ENCODE data around the gene CLEC4C. TPM values are rescaled to one million over a fixed set of nuclear protein-coding genes. Genes with fewer than 3 reads are reported as not detected.
"Not testable (repeated sequence)": the region's sequence is repeated elsewhere in the genome, so short reads cannot be mapped to it uniquely, and the experiment has no call there.

The CLEC4C gene, protein sequence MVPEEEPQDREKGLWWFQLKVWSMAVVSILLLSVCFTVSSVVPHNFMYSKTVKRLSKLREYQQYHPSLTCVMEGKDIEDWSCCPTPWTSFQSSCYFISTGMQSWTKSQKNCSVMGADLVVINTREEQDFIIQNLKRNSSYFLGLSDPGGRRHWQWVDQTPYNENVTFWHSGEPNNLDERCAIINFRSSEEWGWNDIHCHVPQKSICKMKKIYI
- polyA plus RNA-seq (2013, experiment 1 of 4), result not detected
- not detected for polyA plus RNA-seq (2013, experiment 2 of 4)
- not detected for polyA plus RNA-seq (2013, experiment 3 of 4)
- not detected for polyA plus RNA-seq (2013, experiment 4 of 4)

DNA sequence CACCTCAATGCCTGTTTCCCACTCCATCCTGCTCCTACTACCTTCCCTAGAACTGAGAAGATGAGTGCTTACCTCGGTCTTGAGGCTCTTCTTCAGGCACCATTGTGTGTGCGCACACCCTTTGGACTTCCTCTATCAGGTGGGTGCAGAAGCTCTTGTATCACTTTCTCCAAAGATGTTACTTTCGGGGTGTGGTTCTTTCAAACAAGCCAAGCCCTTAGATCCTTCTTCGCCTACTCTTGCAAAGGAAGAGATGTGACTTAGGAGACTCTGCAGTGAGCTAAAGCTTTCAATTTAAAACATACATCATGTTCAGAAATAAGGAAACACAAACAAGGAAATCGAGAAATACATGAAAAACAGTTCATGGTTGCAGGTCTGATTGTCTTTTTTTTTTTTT lies at the start of gene CLEC4C:
Gene CLEC4C, minus strand, starts transcription at position 130 of the 400 bp plus-strand sequence. Its CDS starts 27 bp downstream, at position 103.
- H3K36me3 ChIP-seq (ENCODE audit: control insufficient read depth, insufficient read depth, low read length), result no peaks in the 10 kb centered on the region
- whole genome bisulfite sequencing, 2 experiments, result 88 to 90% methylated on average over 5 of the region's 5 CpGs
- no peaks in the 10 kb centered on the region for H3K4me1 ChIP-seq (ENCODE audit: control insufficient read depth, insufficient read depth, low read length)

GRCh38 chr12:7793211-7793610 lies 46.0 kb upstream of the CLEC4C start:
- H3K4me1 ChIP-seq (ENCODE audit: control insufficient read depth, insufficient read depth, low read length), result peaks cover 5% of the 10 kb centered on the region
- no peaks in the 10 kb centered on the region for H3K9me3 ChIP-seq (ENCODE audit: control insufficient read depth, low read length)
- no peaks in the 10 kb centered on the region for H3K36me3 ChIP-seq (ENCODE audit: control insufficient read depth, insufficient read depth, low read length)
- H3K4me3 ChIP-seq (ENCODE audit: insufficient read depth, low read depth, low read length), result no peak overlapping the region
- H3K27me3 ChIP-seq (ENCODE audit: control insufficient read depth, insufficient read depth, low read length, poor library complexity, severe bottlenecking), result peaks cover 15% of the 10 kb centered on the region
- no peak overlapping the region for H3K27ac ChIP-seq (ENCODE audit: insufficient read depth, low read depth, low read length, poor library complexity, severe bottlenecking)
- WGBS, 2 experiments, result 90 to 96% methylated on average over 1 to 2 of the region's 3 CpGs

More for the DNA sequence above, at the start of gene CLEC4C:
- Histone ChIP-seq H3K27me3 (ENCODE audit: control insufficient read depth, insufficient read depth, low read length, poor library complexity, severe bottlenecking) (no peaks in the 10 kb centered on the region), H3K4me3 (ENCODE audit: insufficient read depth, low read depth, low read length) (no peak within 1 kb of the TSS), H3K27ac (ENCODE audit: insufficient read depth, low read depth, low read length, poor library complexity, severe bottlenecking) (no peak within 1 kb of the TSS), H3K9me3 (ENCODE audit: control insufficient read depth, low read length) (no peaks in the 10 kb centered on the region)

- not testable (repeated sequence) for H3K9me3 ChIP-seq (ENCODE audit: control insufficient read depth, low read length); H3K4me3 ChIP-seq (ENCODE audit: insufficient read depth, low read depth, low read length); H3K36me3 ChIP-seq (ENCODE audit: control insufficient read depth, insufficient read depth, low read length); H3K27ac ChIP-seq (ENCODE audit: insufficient read depth, low read depth, low read length, poor library complexity, severe bottlenecking)
- Histone ChIP-seq H3K27me3 (ENCODE audit: control insufficient read depth, insufficient read depth, low read length, poor library complexity, severe bottlenecking) (peaks cover 27% of the 10 kb centered on the region), H3K4me1 (ENCODE audit: control insufficient read depth, insufficient read depth, low read length) (peaks cover 14% of the 10 kb centered on the region)
- 21 to 30% methylated on average over 11 to 13 of the region's 13 CpGs for WGBS, 2 experiments
These were observed 41.8 kb upstream of the CLEC4C start, which contains the start of gene NANOG for GRCh38 chr12:7788884-7789528. NANOG (plus strand) TSS chr12:7789402; CDS start chr12:7789615, 213 bp downstream.

DNA sequence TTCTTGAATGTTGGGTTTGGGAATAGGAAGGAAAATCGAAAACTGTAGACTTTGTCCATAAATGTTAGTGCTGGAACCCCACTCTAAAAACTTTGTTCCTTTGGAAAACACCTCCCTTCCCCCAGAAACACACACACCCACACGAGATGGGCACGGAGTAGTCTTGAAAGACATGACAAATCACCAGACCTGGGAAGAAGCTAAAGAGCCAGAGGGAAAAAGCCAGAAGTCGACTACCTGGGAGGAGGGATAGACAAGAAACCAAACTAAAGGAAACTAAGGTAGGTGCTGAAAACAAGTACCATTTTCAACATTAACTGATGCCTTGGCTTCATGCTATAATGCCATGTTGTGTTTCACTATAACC lies 41.1 kb upstream of the CLEC4C start:
- Histone ChIP-seq H3K27me3 (ENCODE audit: control insufficient read depth, insufficient read depth, low read length, poor library complexity, severe bottlenecking) (peaks cover 27% of the 10 kb centered on the region), H3K9me3 (ENCODE audit: control insufficient read depth, low read length) (no peaks in the 10 kb centered on the region), H3K4me1 (ENCODE audit: control insufficient read depth, insufficient read depth, low read length) (peaks cover 14% of the 10 kb centered on the region), H3K36me3 (ENCODE audit: control insufficient read depth, insufficient read depth, low read length) (no peaks in the 10 kb centered on the region), H3K4me3 (ENCODE audit: insufficient read depth, low read depth, low read length) (no peak overlapping the region), H3K27ac (ENCODE audit: insufficient read depth, low read depth, low read length, poor library complexity, severe bottlenecking) (no peak overlapping the region)
- WGBS, 2 experiments, result 13 to 21% methylated on average over 4 of the region's 4 CpGs

DNA sequence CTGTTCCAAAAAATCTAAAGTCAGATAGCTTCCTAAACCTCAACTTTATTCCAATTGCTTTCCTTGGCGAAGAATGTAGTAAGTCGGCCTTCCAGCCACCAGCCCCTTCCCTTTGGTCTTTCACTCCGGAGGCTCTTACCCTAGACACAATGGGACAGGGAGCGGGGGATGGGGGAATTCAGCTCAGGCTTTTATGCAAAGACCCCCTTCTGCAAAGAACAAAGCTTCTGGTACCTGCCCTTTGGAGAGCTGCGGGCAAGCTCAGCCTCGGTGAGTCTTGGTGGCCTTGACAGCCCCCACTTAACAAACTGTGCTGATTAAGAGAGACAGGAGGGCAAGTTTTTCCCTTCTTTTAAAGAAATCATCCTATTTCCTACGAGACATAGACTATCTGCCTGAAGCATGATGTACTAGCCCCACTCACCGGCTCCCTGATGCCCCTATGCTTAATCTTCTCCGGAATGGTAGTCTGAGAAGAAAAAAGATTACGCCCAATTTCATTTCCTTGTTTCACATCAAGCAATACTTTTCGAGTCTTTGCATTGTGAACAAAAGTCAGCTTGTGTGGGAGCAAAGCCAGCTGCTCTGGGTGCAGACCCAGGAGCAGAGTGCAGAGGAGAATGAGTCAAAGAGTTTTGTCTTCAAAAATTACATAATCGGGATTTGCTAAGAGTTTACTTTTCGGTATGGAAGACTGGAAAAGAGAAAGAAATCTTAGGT lies 40.6 kb upstream of the CLEC4C start:
- H3K36me3 ChIP-seq (ENCODE audit: control insufficient read depth, insufficient read depth, low read length), result no peaks in the 10 kb centered on the region
- peaks cover 14% of the 10 kb centered on the region for H3K4me1 ChIP-seq (ENCODE audit: control insufficient read depth, insufficient read depth, low read length)
- no peak overlapping the region for H3K27ac ChIP-seq (ENCODE audit: insufficient read depth, low read depth, low read length, poor library complexity, severe bottlenecking)
- H3K4me3 ChIP-seq (ENCODE audit: insufficient read depth, low read depth, low read length), result no peak overlapping the region
- H3K9me3 ChIP-seq (ENCODE audit: control insufficient read depth, low read length), result no peaks in the 10 kb centered on the region
- peaks cover 27% of the 10 kb centered on the region for H3K27me3 ChIP-seq (ENCODE audit: control insufficient read depth, insufficient read depth, low read length, poor library complexity, severe bottlenecking)
- 11 to 14% methylated on average over 13 of the region's 13 CpGs for WGBS, 2 experiments

DNA sequence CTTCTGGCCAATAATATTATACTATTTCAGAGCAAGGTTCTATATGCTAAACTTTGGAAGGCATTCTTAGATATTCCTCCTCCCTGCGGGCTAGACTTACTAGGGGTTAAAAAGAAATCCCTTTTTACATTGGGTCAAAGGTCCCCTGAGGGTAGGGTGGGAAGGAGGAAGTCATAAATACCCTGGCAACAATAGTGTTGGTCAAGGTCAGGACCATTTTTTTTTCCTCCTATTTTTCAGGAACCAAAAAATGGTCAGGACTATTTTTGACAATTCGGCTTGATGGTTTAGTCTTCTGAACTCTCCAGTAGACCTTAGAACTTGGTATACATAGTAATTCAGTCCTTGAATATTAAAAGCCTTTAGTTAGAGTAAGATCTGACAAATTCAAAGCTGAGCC lies 37.5 kb upstream of the CLEC4C start:
- H3K36me3 ChIP-seq (ENCODE audit: control insufficient read depth, insufficient read depth, low read length), result no peaks in the 10 kb centered on the region
- H3K9me3 ChIP-seq (ENCODE audit: control insufficient read depth, low read length), result no peaks in the 10 kb centered on the region
- H3K27me3 ChIP-seq (ENCODE audit: control insufficient read depth, insufficient read depth, low read length, poor library complexity, severe bottlenecking), result peaks cover 21% of the 10 kb centered on the region
- no peak overlapping the region for H3K4me3 ChIP-seq (ENCODE audit: insufficient read depth, low read depth, low read length)
- peaks cover 14% of the 10 kb centered on the region for H3K4me1 ChIP-seq (ENCODE audit: control insufficient read depth, insufficient read depth, low read length)
- 67 to 78% methylated on average over 1 to 2 of the region's 2 CpGs for WGBS, 2 experiments
- H3K27ac ChIP-seq (ENCODE audit: insufficient read depth, low read depth, low read length, poor library complexity, severe bottlenecking), result no peak overlapping the region

DNA sequence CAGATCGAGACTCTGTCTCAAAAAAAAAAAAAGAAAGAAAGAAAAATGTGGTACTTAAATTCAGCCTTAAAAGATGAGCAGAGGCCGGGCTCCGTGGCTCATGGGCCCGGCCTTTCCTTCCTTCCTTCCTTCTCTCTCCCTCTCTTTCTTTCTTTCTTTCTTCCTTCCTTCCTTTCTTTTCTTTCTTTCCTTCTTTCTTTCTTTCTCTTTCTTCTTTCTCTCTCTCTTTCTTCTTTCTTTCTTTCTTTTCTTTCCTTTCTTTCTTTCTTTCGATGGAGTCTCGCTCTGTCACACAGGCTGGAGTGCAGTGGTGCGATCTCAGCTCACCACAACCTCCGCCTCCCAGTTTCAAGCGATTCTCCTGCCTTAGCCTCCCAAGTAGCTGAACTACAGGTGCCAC lies 36.3 kb upstream of the CLEC4C start:
- Histone ChIP-seq H3K27me3 (ENCODE audit: control insufficient read depth, insufficient read depth, low read length, poor library complexity, severe bottlenecking) (peaks cover 14% of the 10 kb centered on the region), H3K4me1 (ENCODE audit: control insufficient read depth, insufficient read depth, low read length) (peaks cover 14% of the 10 kb centered on the region)
- H3K27ac ChIP-seq (ENCODE audit: insufficient read depth, low read depth, low read length, poor library complexity, severe bottlenecking); H3K36me3 ChIP-seq (ENCODE audit: control insufficient read depth, insufficient read depth, low read length); H3K4me3 ChIP-seq (ENCODE audit: insufficient read depth, low read depth, low read length); H3K9me3 ChIP-seq (ENCODE audit: control insufficient read depth, low read length): not testable (repeated sequence)
- WGBS, 2 experiments, result 83 to 85% methylated on average over 9 of the region's 9 CpGs

- Histone ChIP-seq H3K9me3 (ENCODE audit: control insufficient read depth, low read length) (no peaks in the 10 kb centered on the region), H3K36me3 (ENCODE audit: control insufficient read depth, insufficient read depth, low read length) (no peaks in the 10 kb centered on the region), H3K27me3 (ENCODE audit: control insufficient read depth, insufficient read depth, low read length, poor library complexity, severe bottlenecking) (peaks cover under 1% of the 10 kb centered on the region), H3K4me1 (ENCODE audit: control insufficient read depth, insufficient read depth, low read length) (no peaks in the 10 kb centered on the region), H3K27ac (ENCODE audit: insufficient read depth, low read depth, low read length, poor library complexity, severe bottlenecking) (no peak overlapping the region), H3K4me3 (ENCODE audit: insufficient read depth, low read depth, low read length) (no peak overlapping the region)
- WGBS, 2 experiments, result 91% methylated on average over 6 of the region's 6 CpGs
These were observed 34.9 kb upstream of the CLEC4C start for GRCh38 chr12:7782055-7782454.

DNA sequence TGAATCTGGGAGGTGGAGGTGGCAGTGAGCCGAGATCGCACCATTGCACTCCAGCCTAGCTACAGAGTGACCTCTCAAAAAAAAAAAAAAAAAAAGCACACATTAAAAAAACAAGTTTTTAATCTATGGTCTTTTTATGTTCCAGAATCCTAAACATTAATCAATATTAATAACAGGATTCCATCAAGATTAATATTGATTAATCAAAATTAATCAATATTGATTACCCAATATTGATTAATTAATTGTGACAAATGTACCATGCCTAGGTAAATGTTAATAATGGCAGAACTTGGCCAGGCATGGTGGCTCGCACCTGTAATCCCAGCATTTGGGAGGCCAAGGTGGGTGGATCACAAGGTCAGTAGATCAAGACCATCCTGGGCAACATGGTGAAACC lies 34.1 kb upstream of the CLEC4C start:
- 74 to 84% methylated on average over 3 of the region's 3 CpGs for WGBS, 2 experiments
- Histone ChIP-seq H3K27ac (ENCODE audit: insufficient read depth, low read depth, low read length, poor library complexity, severe bottlenecking) (no peak overlapping the region), H3K36me3 (ENCODE audit: control insufficient read depth, insufficient read depth, low read length) (no peaks in the 10 kb centered on the region), H3K4me3 (ENCODE audit: insufficient read depth, low read depth, low read length) (no peak overlapping the region), H3K4me1 (ENCODE audit: control insufficient read depth, insufficient read depth, low read length) (no peaks in the 10 kb centered on the region), H3K9me3 (ENCODE audit: control insufficient read depth, low read length) (no peaks in the 10 kb centered on the region), H3K27me3 (ENCODE audit: control insufficient read depth, insufficient read depth, low read length, poor library complexity, severe bottlenecking) (no peaks in the 10 kb centered on the region)

DNA sequence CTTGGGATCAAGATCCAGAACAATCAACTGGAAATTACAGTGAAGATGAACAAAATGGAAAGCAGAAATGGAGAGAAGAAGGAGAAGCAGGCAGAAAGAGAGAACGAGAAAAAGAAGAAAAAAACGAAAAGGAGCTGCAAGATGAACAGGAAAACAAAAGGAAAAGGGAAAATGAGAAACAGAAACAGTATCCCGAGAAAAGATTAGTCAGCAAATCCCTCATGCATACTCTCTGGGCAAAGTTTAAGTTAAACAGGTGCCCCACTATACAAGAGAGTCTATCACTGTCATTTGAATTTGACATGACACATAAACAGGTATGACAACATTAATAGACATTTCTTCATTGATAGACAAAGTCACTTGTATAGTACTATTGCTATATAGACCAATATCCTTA lies 22.8 kb upstream of the CLEC4C start:
- H3K4me3 ChIP-seq (ENCODE audit: insufficient read depth, low read depth, low read length), result no peak overlapping the region
- 89 to 93% methylated on average over 3 of the region's 3 CpGs for whole genome bisulfite sequencing, 2 experiments
- H3K4me1 ChIP-seq (ENCODE audit: control insufficient read depth, insufficient read depth, low read length), result no peaks in the 10 kb centered on the region
- H3K27me3 ChIP-seq (ENCODE audit: control insufficient read depth, insufficient read depth, low read length, poor library complexity, severe bottlenecking), result no peaks in the 10 kb centered on the region
- H3K27ac ChIP-seq (ENCODE audit: insufficient read depth, low read depth, low read length, poor library complexity, severe bottlenecking), result no peak overlapping the region
- H3K9me3 ChIP-seq (ENCODE audit: control insufficient read depth, low read length), result no peaks in the 10 kb centered on the region
- no peaks in the 10 kb centered on the region for H3K36me3 ChIP-seq (ENCODE audit: control insufficient read depth, insufficient read depth, low read length)
